HepG2 (cell line): Measurements from ENCODE around the gene EARS2. TPM values are rescaled to one million over a fixed set of nuclear protein-coding genes. Genes with fewer than 3 reads are reported as not detected.

Experiments used
- CEBPZ ChIP-seq: IDR thresholded peaks from 2 replicates; pipeline ENCODE4 v1.6.1; 2012; ENCODE audit warnings: low read length, improper control_type of control experiment
- MED1 ChIP-seq: sonication (generic); formaldehyde crosslinking; IDR thresholded peaks from 2 replicates; pipeline ENCODE4 v1.4.0; 2020; ENCODE audit warnings: missing genetic modification reagents
- NFKBIZ ChIP-seq: IDR thresholded peaks from 2 replicates; pipeline ENCODE4 v1.6.1; 2018; ENCODE audit warnings: missing genetic modification reagents, missing compliant biosample characterization
- PATZ1 ChIP-seq: sonication (generic); formaldehyde crosslinking; IDR thresholded peaks from 2 replicates; pipeline ENCODE4 v1.4.0; 2020; ENCODE audit warnings: missing genetic modification reagents
- RFXAP ChIP-seq: sonication (generic); formaldehyde crosslinking; IDR thresholded peaks from 2 replicates; pipeline ENCODE4 v1.4.0; 2020; ENCODE audit warnings: missing genetic modification reagents, borderline replicate concordance
- SMARCE1 ChIP-seq: fragments of 450-650 bp; IDR thresholded peaks from 2 replicates; pipeline ENCODE4 v1.6.1; 2017; ENCODE audit warnings: borderline replicate concordance
- UBTF ChIP-seq: sonication (generic); formaldehyde crosslinking; IDR thresholded peaks from 2 replicates; pipeline ENCODE4 v1.4.0; 2020; ENCODE audit warnings: mild to moderate bottlenecking, missing genetic modification reagents
- ZNF136 ChIP-seq: sonication (generic); formaldehyde crosslinking; IDR thresholded peaks from 2 replicates; pipeline ENCODE4 v1.8.1; 2022; ENCODE audit warnings: low read depth, mild to moderate bottlenecking, moderate library complexity, missing genetic modification reagents
- ZNF383 ChIP-seq: sonication (generic); formaldehyde crosslinking; IDR thresholded peaks from 2 replicates; pipeline ENCODE4 v1.4.0; 2020; ENCODE audit warnings: missing genetic modification reagents, mild to moderate bottlenecking, borderline replicate concordance
- ZNF432 ChIP-seq: sonication (generic); formaldehyde crosslinking; IDR thresholded peaks from 2 replicates; pipeline ENCODE4 v1.5.0; 2020; ENCODE audit warnings: missing genetic modification reagents, mild to moderate bottlenecking, borderline replicate concordance
- ZNF687 ChIP-seq: sonication (generic); formaldehyde crosslinking; IDR thresholded peaks from 2 replicates; pipeline ENCODE4 v1.5.1; 2020; ENCODE audit warnings: mild to moderate bottlenecking, missing genetic modification reagents, moderate library complexity
- ZNF841 ChIP-seq: sonication (generic); formaldehyde crosslinking; IDR thresholded peaks from 2 replicates; pipeline ENCODE4 v1.8.1; 2023; ENCODE audit warnings: missing genetic modification reagents, borderline replicate concordance
- polyA plus RNA-seq, 8 experiments: library from polyadenylated mRNA; depleted of rRNA in 3 of 8; stranded (reverse) in 7 of 8; unstranded in 1 of 8; fragments of >200 nt; fragmentation: Illumina TruSeq in 4 of 8; extraction: Trizol in 4 of 8; gene quantifications; 2 replicates each; pipeline versions ENCODE4 v1.2.1 to v1.2.3, GENCODE V29; 2011 to 2016; ENCODE audit warnings: low read depth in 4 of 8, missing spikeins in 1 of 8, mixed read lengths in 1 of 8; ENCODE audit not compliant: insufficient read depth in 1 of 8
- total RNA-seq, 5 experiments: library from RNA; depleted of rRNA; stranded (reverse); fragments of >200 nt; fragmentation: Illumina TruSeq; extraction: Trizol; gene quantifications; 2 replicates each; pipeline ENCODE4 v1.2.3, GENCODE V29; 2016; ENCODE audit warnings: low read depth in 1 of 5

Gene EARS2
- total and polyA plus RNA-seq, 2 of the 13 experiments (the other 11 are each of a cell fraction or from before 2014, with no cell fraction given): 49.4 to 80.4 TPM

GRCh38 chr16:23510164-23510914, 46.8 kb downstream of the EARS2 start, which contains the start of gene GGA2 (continued):
- TF ChIP-seq SMARCE1: no peak
- no peak for TF ChIP-seq ZNF432 (CRISPR knock-in tag)
- TF ChIP-seq CEBPZ: no peak
- peak; percentile 94 for TF ChIP-seq ZNF687
- TF ChIP-seq RFXAP: peak; percentile 96
- TF ChIP-seq MED1: peak; percentile 91
- TF ChIP-seq ZNF841 (CRISPR knock-in tag): no peak
- TF ChIP-seq ZNF383 (CRISPR knock-in tag): 0 out of 2 replicates have a peak, but pooled peaks have one; percentile 73
- peak; percentile 97 for TF ChIP-seq UBTF (CRISPR knock-in tag)
- TF ChIP-seq PATZ1 (CRISPR knock-in tag): peak; percentile 97
- TF ChIP-seq ZNF136 (CRISPR knock-in tag): peak; percentile 62; the same call in 1 of the 2 replicates
- peak; percentile 84; the same call in 1 of the 2 replicates for TF ChIP-seq NFKBIZ
